ENCODE results near the gene TENT5C.
A peak's percentile ranks its signal among the peaks of the same experiment; 100 is the strongest.

The TENT5C gene

GRCh38 chr1:117613969-117614729, 8.3 kb downstream of the TENT5C start:
- no peak for DNase-seq (ENCODE audit: low read depth)

- peak; percentile 18 for DNase-seq (ENCODE audit: low read depth)
Observed at GRCh38 chr1:117615474-117615873, 9.6 kb downstream of the TENT5C start.

- no peak for DNase-seq (ENCODE audit: low read depth)
Observed at GRCh38 chr1:117616356-117616755, 10.5 kb downstream of the TENT5C start.

DNA sequence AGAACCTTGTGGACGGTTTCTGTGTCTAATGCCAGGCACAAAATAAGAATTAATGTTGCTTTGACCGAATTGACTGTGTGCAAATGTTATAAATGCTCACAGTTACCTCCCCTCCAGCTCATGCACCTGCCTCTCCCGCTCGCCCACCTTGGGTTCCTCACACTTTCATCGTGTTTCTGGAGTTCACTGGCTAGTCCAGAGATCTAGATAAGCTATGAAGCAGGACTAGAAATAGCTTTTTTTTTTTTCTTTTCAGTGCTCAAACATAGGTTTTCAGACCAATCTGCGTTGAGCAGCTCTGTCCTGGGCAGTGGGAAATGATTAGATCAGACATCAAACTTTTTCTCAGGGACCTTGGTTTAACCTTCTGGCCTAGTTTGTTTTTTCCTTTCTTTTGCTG, 11.1 kb downstream of the TENT5C start:
- DNase-seq (ENCODE audit: low read depth): no peak

- DNase-seq (ENCODE audit: low read depth): no peak
Observed at GRCh38 chr1:117618450-117619122, 12.7 kb downstream of the TENT5C start.

DNA sequence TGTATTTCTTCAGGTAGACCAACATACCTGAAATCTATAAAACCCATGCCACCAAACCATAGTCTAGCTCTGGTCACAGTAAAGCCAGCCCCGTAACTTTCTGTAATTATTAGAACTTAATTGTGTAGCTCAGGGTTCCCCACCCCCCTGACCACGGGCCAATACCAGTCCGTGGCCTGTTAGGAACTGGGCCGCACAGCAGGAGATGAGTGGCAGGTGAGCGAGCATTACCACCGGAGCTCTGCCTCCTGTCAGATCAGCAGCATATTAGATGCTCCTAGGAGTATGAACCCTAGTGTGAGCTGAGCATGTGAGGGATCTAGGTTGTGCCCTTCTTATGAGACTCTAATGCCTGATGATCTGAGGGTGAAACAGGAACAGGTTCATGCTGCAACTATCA, 14.6 kb downstream of the TENT5C start:
- no peak for DNase-seq (ENCODE audit: low read depth)

DNA sequence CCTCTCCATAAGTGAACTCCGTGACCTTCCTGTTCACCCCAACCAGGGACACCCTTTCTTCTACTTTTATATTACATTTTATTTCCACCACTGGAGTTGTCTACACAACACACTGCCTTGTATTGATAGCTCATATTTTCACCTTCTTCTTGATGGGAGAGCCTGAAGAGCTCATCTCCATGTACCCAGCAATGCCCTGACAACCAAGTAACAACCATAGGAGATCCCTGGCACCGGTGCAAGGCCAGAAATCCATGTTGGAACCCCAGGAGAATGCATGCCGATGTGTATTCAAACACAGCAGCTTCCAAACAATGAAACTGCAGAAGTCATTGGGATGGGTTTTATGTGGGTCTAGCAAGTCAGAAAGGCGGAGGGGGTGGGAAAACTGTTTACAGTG, 15.5 kb downstream of the TENT5C start:
- DNase-seq (ENCODE audit: low read depth): no peak

DNA sequence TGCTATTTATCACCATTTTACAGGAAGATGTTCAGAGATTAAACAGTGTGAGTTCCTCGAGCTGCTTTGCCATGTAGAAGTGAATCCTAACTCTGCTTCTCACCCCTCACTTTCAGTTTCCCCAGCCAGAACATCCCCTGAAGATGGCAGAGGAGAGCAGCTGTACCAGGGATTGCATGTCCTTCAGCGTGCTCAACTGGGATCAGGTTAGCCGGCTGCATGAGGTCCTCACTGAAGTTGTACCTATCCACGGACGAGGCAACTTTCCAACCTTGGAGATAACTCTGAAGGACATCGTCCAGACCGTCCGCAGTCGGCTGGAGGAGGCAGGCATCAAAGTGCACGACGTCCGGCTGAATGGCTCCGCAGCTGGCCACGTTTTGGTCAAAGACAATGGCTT, 16.9 kb downstream of the TENT5C start:
- DNase-seq (ENCODE audit: low read depth): no peak

DNA sequence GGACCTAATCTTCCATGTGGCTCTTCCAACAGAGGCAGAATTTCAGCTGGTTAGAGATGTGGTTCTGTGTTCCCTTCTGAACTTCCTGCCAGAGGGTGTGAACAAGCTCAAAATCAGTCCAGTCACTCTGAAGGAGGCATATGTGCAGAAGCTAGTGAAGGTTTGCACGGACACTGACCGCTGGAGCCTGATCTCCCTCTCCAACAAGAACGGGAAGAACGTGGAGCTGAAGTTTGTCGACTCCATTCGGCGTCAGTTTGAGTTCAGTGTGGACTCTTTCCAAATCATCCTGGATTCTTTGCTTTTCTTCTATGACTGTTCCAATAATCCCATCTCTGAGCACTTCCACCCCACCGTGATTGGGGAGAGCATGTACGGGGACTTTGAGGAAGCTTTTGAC, 17.3 kb downstream of the TENT5C start:
- DNase-seq (ENCODE audit: low read depth): no peak

GRCh38 chr1:117623698-117624097, 17.9 kb downstream of the TENT5C start:
- DNase-seq (ENCODE audit: low read depth): no peak

GRCh38 chr1:117627546-117628130, 21.8 kb downstream of the TENT5C start:
- no peak for DNase-seq (ENCODE audit: low read depth)

- DNase-seq (ENCODE audit: low read depth): no peak
Observed at GRCh38 chr1:117628343-117628742, 22.5 kb downstream of the TENT5C start.

- no peak for DNase-seq (ENCODE audit: low read depth)
Observed at GRCh38 chr1:117629625-117630422, 24.0 kb downstream of the TENT5C start.

DNA sequence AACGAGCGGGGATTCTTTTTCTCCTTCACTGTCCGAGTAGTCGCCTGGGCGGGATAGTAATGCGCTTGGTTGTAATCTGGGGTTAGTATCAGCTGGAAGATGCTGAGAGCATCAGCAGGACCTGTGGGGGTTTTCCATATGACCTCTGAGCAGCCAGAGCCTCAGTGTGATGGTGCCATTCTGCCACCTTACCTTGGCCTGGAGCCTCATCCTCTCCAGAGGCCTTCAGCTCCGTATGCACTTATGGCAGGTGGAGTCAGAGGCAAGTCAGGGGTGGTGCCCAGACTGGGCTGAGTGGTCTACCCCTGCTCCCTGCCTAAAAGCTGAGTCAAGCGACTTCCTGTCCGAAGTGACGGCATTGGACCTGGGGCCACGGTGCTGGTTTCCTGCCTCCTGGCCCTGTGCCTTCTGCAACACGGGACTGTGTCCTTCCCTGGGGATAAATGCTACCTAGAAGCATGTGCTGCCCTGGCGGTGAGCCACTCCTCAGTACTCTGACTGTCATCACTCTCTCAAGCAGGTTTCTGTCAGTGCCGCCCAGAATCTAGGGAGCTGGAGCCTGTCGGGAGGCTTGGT, 24.7 kb downstream of the TENT5C start:
- no peak for DNase-seq (ENCODE audit: low read depth)

DNA sequence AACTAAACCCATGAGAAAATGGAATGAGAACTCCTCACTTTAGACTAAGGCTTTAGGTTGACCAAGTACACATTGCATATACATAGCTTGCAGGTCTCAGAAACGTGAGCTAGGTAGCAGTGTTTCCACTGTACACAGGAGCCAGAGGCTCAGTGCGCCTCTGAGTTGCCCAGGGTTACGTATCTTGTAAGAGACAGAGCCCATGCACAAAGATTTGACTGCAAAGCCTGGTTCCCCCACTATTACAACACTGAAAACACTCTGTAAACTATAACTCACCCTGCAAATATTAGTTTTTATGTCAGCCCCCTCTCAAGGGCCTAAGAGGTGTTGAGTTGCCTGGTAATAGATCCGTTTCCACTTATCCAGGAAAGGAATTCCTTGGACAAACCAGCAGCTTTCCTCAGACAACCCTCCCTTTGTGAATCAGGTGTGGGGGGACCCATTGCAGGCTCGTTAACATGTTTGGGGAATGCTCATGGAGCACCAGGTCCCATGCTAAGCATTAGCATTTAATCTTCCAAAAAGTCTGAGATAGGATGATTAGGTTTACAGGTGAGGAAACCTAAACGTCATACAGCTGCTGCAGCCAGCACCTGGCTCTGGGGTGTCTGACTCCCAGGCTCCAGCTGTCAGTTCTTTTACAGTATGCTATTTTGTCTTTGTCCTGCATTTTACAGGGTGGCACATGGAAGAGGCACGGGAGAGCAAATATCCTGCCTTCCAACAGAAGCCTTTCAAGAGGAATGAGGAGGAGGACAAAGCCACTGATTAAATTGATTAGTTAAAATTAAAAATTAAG, 25.7 kb downstream of the TENT5C start:
- no peak for DNase-seq (ENCODE audit: low read depth)

DNA sequence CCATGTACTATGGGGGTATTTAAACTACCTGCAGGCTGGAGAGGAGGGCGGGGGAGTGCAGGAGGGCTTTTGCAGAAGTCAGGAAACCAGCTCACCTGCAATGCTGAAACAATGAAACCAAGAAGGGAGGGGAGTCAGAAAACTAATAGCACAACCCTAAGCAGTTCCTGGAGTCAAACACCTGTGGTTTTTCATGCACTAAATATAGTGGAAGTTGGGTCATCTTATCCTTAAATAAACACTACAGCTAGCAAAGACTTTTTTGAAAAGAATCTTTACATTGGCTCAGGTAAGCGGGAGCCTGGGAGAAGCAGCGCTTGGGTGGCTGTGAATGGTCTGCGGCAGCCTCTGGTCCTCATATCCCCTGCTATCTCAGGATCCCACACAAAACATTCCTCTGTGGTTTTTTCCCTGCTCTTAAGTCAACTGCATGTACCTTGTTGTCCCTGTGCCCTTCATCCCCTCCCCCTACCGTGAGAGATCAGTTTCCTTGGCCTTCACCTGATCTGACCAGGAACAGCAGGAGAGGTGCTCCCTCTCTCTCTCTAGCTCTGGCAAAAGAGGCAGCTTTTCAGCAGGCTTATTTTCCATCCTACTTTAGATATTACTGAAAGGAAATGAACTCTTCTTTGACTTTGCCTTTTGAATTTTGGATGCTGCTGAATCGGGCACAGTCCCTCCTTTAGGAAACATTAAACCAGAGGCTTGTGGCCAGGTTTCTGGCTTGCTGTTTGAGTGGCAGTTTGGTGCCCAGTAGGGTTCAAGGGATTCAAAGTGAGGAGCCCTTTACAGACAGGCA, 26.6 kb downstream of the TENT5C start:
- no peak for DNase-seq (ENCODE audit: low read depth)

- DNase-seq (ENCODE audit: low read depth): no peak
Observed at GRCh38 chr1:117633068-117633345, 27.2 kb downstream of the TENT5C start.

DNA sequence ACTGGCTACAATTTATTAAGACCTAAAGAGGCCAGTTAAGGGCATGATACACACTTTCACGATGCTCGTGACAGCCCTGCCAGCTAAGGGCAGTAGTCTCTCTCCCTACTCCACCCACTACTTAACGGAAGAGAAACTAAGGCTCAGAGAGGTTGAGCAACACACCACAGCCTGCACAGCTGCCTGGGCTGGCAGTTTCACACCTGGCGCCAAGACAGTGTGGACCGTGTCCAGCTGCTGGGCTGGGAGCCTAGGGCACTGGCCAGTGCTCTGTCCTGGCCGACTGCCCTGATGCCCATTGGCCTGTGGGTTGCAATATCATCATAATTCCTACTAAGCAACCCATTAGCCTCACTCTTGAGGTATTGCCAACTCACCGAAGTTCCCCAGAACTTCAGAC, 27.6 kb downstream of the TENT5C start:
- no peak for DNase-seq (ENCODE audit: low read depth)

- DNase-seq (ENCODE audit: low read depth): no peak
Observed at GRCh38 chr1:117633936-117634335, 28.1 kb downstream of the TENT5C start.

- DNase-seq (ENCODE audit: low read depth): no peak
Observed at GRCh38 chr1:117634631-117635030, 28.8 kb downstream of the TENT5C start.

- DNase-seq (ENCODE audit: low read depth): no peak
Observed at GRCh38 chr1:117635805-117636204, 30.0 kb downstream of the TENT5C start.
